ENCODE results near the gene RNF11.

RNF11 gene

GRCh38 chr1:51299185-51299885, 63.3 kb downstream of the RNF11 start:
- Histone ChIP-seq H3K27ac (ENCODE audit: low read depth, low read length) (no peak overlapping the region), H3K4me3 (ENCODE audit: low read depth in 1 of 5, low read length in 5 of 5) (no peak overlapping the region), H3K36me3 (ENCODE audit: control insufficient read depth in 5 of 5, insufficient read depth in 5 of 5, low read length in 5 of 5) (no peaks in the 10 kb centered on the region), H3K9me3 (ENCODE audit: control insufficient read depth in 5 of 5, low read length in 5 of 5) (no peaks in the 10 kb centered on the region), H3K4me1 (ENCODE audit: control insufficient read depth in 5 of 5, insufficient read depth in 5 of 5, low read length in 5 of 5) (peaks cover 0 to 19% (median 14%) of the 10 kb centered on the region in 5 donors), H3K27me3 (ENCODE audit: control insufficient read depth in 5 of 5, insufficient read depth in 4 of 5, low read length in 5 of 5) (no peaks in the 10 kb centered on the region), H3K9ac (ENCODE audit: low read length in 5 of 5) (no peak overlapping the region)

- no peak overlapping the region for H3K27ac ChIP-seq (ENCODE audit: low read depth, low read length)
- no peak overlapping the region for H3K4me3 ChIP-seq (ENCODE audit: low read depth in 1 of 5, low read length in 5 of 5)
- no peaks in the 10 kb centered on the region for H3K36me3 ChIP-seq (ENCODE audit: control insufficient read depth in 5 of 5, insufficient read depth in 5 of 5, low read length in 5 of 5)
- H3K9me3 ChIP-seq (ENCODE audit: control insufficient read depth in 5 of 5, low read length in 5 of 5), result no peaks in the 10 kb centered on the region
- H3K4me1 ChIP-seq (ENCODE audit: control insufficient read depth in 5 of 5, insufficient read depth in 5 of 5, low read length in 5 of 5), result peaks cover 0 to 19% (median 14%) of the 10 kb centered on the region in 5 donors
- H3K27me3 ChIP-seq (ENCODE audit: control insufficient read depth in 5 of 5, insufficient read depth in 4 of 5, low read length in 5 of 5), result no peaks in the 10 kb centered on the region
- no peak overlapping the region for H3K9ac ChIP-seq (ENCODE audit: low read length in 5 of 5)
Measured at GRCh38 chr1:51299981-51300670, 64.1 kb downstream of the RNF11 start.

- Histone ChIP-seq H3K27me3 (ENCODE audit: control insufficient read depth in 5 of 5, insufficient read depth in 4 of 5, low read length in 5 of 5) (no peaks in the 10 kb centered on the region), H3K4me3 (ENCODE audit: low read depth in 1 of 5, low read length in 5 of 5) (no peak overlapping the region), H3K36me3 (ENCODE audit: control insufficient read depth in 5 of 5, insufficient read depth in 5 of 5, low read length in 5 of 5) (no peaks in the 10 kb centered on the region), H3K27ac (ENCODE audit: low read depth, low read length) (no peak overlapping the region), H3K9ac (ENCODE audit: low read length in 5 of 5) (no peak overlapping the region), H3K9me3 (ENCODE audit: control insufficient read depth in 5 of 5, low read length in 5 of 5) (no peaks in the 10 kb centered on the region), H3K4me1 (ENCODE audit: control insufficient read depth in 5 of 5, insufficient read depth in 5 of 5, low read length in 5 of 5) (peaks cover 0 to 17% (median 13%) of the 10 kb centered on the region in 5 donors)
Measured at GRCh38 chr1:51301152-51301843, 65.2 kb downstream of the RNF11 start.

GRCh38 chr1:51301844-51302162, 65.7 kb downstream of the RNF11 start:
- H3K4me3 ChIP-seq (ENCODE audit: low read depth in 1 of 5, low read length in 5 of 5), result no peak overlapping the region
- peaks cover 0 to 12% (median 8%) of the 10 kb centered on the region in 5 donors for H3K4me1 ChIP-seq (ENCODE audit: control insufficient read depth in 5 of 5, insufficient read depth in 5 of 5, low read length in 5 of 5)
- no peak overlapping the region for H3K27ac ChIP-seq (ENCODE audit: low read depth, low read length)
- H3K27me3 ChIP-seq (ENCODE audit: control insufficient read depth in 5 of 5, insufficient read depth in 4 of 5, low read length in 5 of 5), result no peaks in the 10 kb centered on the region
- H3K9me3 ChIP-seq (ENCODE audit: control insufficient read depth in 5 of 5, low read length in 5 of 5), result no peaks in the 10 kb centered on the region
- no peaks in the 10 kb centered on the region for H3K36me3 ChIP-seq (ENCODE audit: control insufficient read depth in 5 of 5, insufficient read depth in 5 of 5, low read length in 5 of 5)
- H3K9ac ChIP-seq (ENCODE audit: low read length in 5 of 5), result no peak overlapping the region

GRCh38 chr1:51302270-51302669, 66.2 kb downstream of the RNF11 start:
- H3K27ac ChIP-seq (ENCODE audit: low read depth, low read length), result no peak overlapping the region
- H3K27me3 ChIP-seq (ENCODE audit: control insufficient read depth in 5 of 5, insufficient read depth in 4 of 5, low read length in 5 of 5), result no peaks in the 10 kb centered on the region
- H3K9ac ChIP-seq (ENCODE audit: low read length in 5 of 5), result no peak overlapping the region
- no peak overlapping the region for H3K4me3 ChIP-seq (ENCODE audit: low read depth in 1 of 5, low read length in 5 of 5)
- no peaks in the 10 kb centered on the region for H3K36me3 ChIP-seq (ENCODE audit: control insufficient read depth in 5 of 5, insufficient read depth in 5 of 5, low read length in 5 of 5)
- H3K4me1 ChIP-seq (ENCODE audit: control insufficient read depth in 5 of 5, insufficient read depth in 5 of 5, low read length in 5 of 5), result peaks cover 0 to 9% (median 7%) of the 10 kb centered on the region in 5 donors
- H3K9me3 ChIP-seq (ENCODE audit: control insufficient read depth in 5 of 5, low read length in 5 of 5), result no peaks in the 10 kb centered on the region

GRCh38 chr1:51302746-51303145, 66.7 kb downstream of the RNF11 start:
- no peak overlapping the region for H3K4me3 ChIP-seq (ENCODE audit: low read depth in 1 of 5, low read length in 5 of 5)

GRCh38 chr1:51303315-51303714, 67.2 kb downstream of the RNF11 start:
- Histone ChIP-seq H3K9ac (ENCODE audit: low read length in 5 of 5) (no peak overlapping the region), H3K27ac (ENCODE audit: low read depth, low read length) (no peak overlapping the region)

More at GRCh38 chr1:51302746-51303145, 66.7 kb downstream of the RNF11 start:
- H3K9me3 ChIP-seq (ENCODE audit: control insufficient read depth in 5 of 5, low read length in 5 of 5), result no peaks in the 10 kb centered on the region
- H3K27ac ChIP-seq (ENCODE audit: low read depth, low read length), result no peak overlapping the region
- H3K4me1 ChIP-seq (ENCODE audit: control insufficient read depth in 5 of 5, insufficient read depth in 5 of 5, low read length in 5 of 5), result peaks cover 0 to 4% (median 2%) of the 10 kb centered on the region in 5 donors
- H3K36me3 ChIP-seq (ENCODE audit: control insufficient read depth in 5 of 5, insufficient read depth in 5 of 5, low read length in 5 of 5), result no peaks in the 10 kb centered on the region
- H3K27me3 ChIP-seq (ENCODE audit: control insufficient read depth in 5 of 5, insufficient read depth in 4 of 5, low read length in 5 of 5), result no peaks in the 10 kb centered on the region
- H3K9ac ChIP-seq (ENCODE audit: low read length in 5 of 5), result no peak overlapping the region

GRCh38 chr1:51303751-51304251, 67.7 kb downstream of the RNF11 start:
- peak overlapping the region in 3 of 5 donors; percentile 13 to 47 (median 36) for H3K4me3 ChIP-seq (ENCODE audit: low read depth in 1 of 5, low read length in 5 of 5)
- H3K9me3 ChIP-seq (ENCODE audit: control insufficient read depth in 5 of 5, low read length in 5 of 5), result no peaks in the 10 kb centered on the region
- H3K36me3 ChIP-seq (ENCODE audit: control insufficient read depth in 5 of 5, insufficient read depth in 5 of 5, low read length in 5 of 5), result no peaks in the 10 kb centered on the region
- H3K4me1 ChIP-seq (ENCODE audit: control insufficient read depth in 5 of 5, insufficient read depth in 5 of 5, low read length in 5 of 5), result no peaks in the 10 kb centered on the region
- no peak overlapping the region for H3K27ac ChIP-seq (ENCODE audit: low read depth, low read length)
- no peaks in the 10 kb centered on the region for H3K27me3 ChIP-seq (ENCODE audit: control insufficient read depth in 5 of 5, insufficient read depth in 4 of 5, low read length in 5 of 5)
- peak overlapping the region in 1 of 5 donors; percentile 2 for H3K9ac ChIP-seq (ENCODE audit: low read length in 5 of 5)

More at GRCh38 chr1:51303315-51303714, 67.2 kb downstream of the RNF11 start:
- Histone ChIP-seq H3K4me3 (ENCODE audit: low read depth in 1 of 5, low read length in 5 of 5) (no peak overlapping the region), H3K36me3 (ENCODE audit: control insufficient read depth in 5 of 5, insufficient read depth in 5 of 5, low read length in 5 of 5) (no peaks in the 10 kb centered on the region), H3K27me3 (ENCODE audit: control insufficient read depth in 5 of 5, insufficient read depth in 4 of 5, low read length in 5 of 5) (no peaks in the 10 kb centered on the region), H3K4me1 (ENCODE audit: control insufficient read depth in 5 of 5, insufficient read depth in 5 of 5, low read length in 5 of 5) (no peaks in the 10 kb centered on the region), H3K9me3 (ENCODE audit: control insufficient read depth in 5 of 5, low read length in 5 of 5) (no peaks in the 10 kb centered on the region)

GRCh38 chr1:51304360-51304759, 68.3 kb downstream of the RNF11 start:
- no peaks in the 10 kb centered on the region for H3K36me3 ChIP-seq (ENCODE audit: control insufficient read depth in 5 of 5, insufficient read depth in 5 of 5, low read length in 5 of 5)
- no peak overlapping the region for H3K4me3 ChIP-seq (ENCODE audit: low read depth in 1 of 5, low read length in 5 of 5)
- no peaks in the 10 kb centered on the region for H3K27me3 ChIP-seq (ENCODE audit: control insufficient read depth in 5 of 5, insufficient read depth in 4 of 5, low read length in 5 of 5)
- no peak overlapping the region for H3K9ac ChIP-seq (ENCODE audit: low read length in 5 of 5)
- H3K27ac ChIP-seq (ENCODE audit: low read depth, low read length), result no peak overlapping the region
- no peaks in the 10 kb centered on the region for H3K4me1 ChIP-seq (ENCODE audit: control insufficient read depth in 5 of 5, insufficient read depth in 5 of 5, low read length in 5 of 5)
- no peaks in the 10 kb centered on the region for H3K9me3 ChIP-seq (ENCODE audit: control insufficient read depth in 5 of 5, low read length in 5 of 5)

- H3K9ac ChIP-seq (ENCODE audit: low read length in 5 of 5), result no peak overlapping the region
- no peak overlapping the region for H3K27ac ChIP-seq (ENCODE audit: low read depth, low read length)
- no peaks in the 10 kb centered on the region for H3K36me3 ChIP-seq (ENCODE audit: control insufficient read depth in 5 of 5, insufficient read depth in 5 of 5, low read length in 5 of 5)
- H3K4me3 ChIP-seq (ENCODE audit: low read depth in 1 of 5, low read length in 5 of 5), result no peak overlapping the region
- H3K9me3 ChIP-seq (ENCODE audit: control insufficient read depth in 5 of 5, low read length in 5 of 5), result no peaks in the 10 kb centered on the region
- H3K27me3 ChIP-seq (ENCODE audit: control insufficient read depth in 5 of 5, insufficient read depth in 4 of 5, low read length in 5 of 5), result no peaks in the 10 kb centered on the region
- H3K4me1 ChIP-seq (ENCODE audit: control insufficient read depth in 5 of 5, insufficient read depth in 5 of 5, low read length in 5 of 5), result no peaks in the 10 kb centered on the region
Measured at GRCh38 chr1:51305371-51305823, 69.3 kb downstream of the RNF11 start.

Data from subcutaneous abdominal adipose tissue (tissue), 5 donors.